Stimulated activated CD8-positive, alpha-beta memory T cell treated with anti-CD3 and anti-CD28 coated beads, Interleukin-12 subunit alpha, Interleukin-12 subunit beta, amount 100 ng/mL, for 4 hours (primary cell): ENCODE data around the gene NR2C2.

Experiments used
- DNase-seq: peaks from one replicate; pipeline ENCODE4 v3.0.0-alpha.2; 2020; ENCODE audit warnings: low read depth

The NR2C2 gene

DNA sequence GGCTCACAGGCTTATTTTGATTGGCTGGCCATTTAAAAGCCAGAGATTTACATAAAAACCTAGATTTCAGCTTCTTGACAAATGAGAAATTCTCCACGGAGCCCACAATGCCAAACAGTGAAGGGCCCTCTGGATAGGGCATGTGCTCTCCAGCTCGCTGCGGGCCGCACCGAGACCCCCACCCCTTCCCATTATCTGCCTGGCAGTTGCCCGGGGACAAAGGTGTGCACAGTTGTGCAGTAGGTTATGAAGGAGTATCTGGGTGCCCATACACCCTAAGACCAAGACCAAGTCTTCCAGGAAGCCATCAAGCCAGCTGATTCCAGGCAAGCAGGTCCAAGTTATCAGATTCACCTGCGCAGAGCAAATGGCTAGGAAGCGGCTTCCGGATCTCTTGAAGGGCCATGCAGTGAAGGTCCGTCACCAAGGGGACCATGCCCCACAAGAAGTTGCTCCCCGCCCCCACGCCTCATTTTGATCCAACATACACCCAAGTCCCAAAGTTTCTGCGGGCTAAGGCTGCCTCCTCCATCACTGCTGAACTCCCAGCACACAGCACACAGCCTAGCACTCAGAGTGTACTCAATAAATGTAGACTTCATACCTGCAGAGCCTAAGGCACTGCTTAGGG is 116.4 kb downstream of the NR2C2 start:
- DNase-seq = no peak

DNA sequence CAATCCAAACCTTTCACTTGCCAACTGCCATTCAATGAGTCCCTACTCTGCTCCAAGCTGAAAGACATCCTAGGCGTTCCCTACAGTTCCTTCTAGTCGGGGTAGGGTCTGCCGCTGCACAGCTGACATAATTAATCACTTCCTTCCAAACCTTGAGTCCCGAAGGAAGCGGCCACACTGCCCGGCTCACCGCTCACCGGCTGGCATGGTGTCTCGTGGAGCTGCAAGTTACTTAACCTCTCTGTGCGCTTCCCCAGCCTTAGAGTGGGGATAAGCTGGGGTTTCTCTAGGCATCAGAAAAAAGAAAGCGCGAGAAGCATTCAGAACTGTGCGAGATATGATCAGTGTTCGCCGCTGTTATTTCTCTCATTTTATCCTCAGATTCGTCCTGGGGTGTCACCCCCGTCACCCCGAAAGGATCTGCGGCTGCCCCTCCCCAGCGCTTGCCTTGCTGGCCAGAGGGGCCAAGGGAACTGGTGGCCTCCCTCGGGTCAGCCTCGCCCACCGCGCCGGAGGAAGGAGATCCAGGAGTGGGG is 117.0 kb downstream of the NR2C2 start:
- DNase-seq = no peak

DNA sequence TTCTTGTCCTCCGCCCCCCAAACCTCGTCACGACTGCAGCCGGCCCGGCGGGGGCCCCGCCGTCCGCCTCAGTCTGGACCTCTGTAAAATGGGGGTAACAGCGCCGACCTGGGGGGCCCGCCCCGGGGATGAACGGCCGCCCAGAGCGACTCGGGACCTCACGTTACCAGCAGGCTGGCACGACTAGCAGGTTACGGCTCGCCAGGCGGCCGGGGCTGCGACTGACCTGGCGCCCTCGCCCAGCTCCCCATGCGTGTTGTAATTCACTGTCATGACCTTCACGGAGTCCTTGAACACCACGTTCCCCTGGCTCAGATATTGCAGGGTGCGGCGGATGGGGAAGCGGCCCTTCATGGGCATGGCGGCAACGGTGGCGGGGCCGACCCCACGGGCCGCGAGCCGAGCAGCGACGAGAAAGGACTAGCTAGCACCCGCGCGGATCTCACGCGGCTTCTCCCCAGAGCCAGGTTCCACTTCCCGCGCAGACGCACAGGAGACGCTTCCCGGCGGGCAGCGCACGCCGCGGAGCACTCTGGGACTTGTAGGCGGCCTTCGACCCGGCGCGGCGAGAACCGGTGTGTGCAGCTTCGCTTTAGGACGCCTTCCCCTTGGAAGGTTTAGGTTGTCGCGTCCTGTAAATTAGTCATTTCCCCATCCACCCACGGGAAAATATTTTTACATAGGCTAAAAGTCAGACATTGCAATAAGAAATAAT is 117.6 kb downstream of the NR2C2 start, which contains the start of gene MRPS25:
MRPS25 (minus strand) TSS at position 481 of the 715 bp plus-strand sequence; CDS start at position 360, 121 bp downstream.
- DNase-seq = peak; percentile 83

GRCh38 chr3:15065550-15066007 is 118.2 kb downstream of the NR2C2 start:
- no peak for DNase-seq

DNA sequence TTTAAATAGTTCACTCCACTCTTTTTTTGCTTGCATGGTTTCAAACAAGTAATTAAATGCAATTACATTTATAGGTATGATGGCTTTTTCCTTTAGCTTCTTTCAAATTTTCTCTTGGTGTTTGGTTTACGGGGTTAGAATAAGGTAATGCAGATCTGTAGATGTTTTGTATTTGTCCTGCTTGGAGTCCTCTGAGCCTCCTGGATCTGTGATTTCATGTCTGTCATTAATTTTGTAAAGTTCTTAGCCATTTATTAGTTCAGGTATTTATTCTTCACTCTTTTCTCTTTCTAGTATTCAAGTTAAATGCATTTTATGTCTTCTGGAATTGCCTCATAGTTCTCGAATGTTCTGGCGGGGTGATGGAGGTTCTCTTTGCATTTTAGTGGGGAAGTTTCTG is 119.1 kb downstream of the NR2C2 start:
- no peak for DNase-seq

- no peak for DNase-seq
These were observed 122.1 kb downstream of the NR2C2 start for GRCh38 chr3:15069441-15069840.

GRCh38 chr3:15071699-15072098 is 124.3 kb downstream of the NR2C2 start:
- DNase-seq = no peak

DNA sequence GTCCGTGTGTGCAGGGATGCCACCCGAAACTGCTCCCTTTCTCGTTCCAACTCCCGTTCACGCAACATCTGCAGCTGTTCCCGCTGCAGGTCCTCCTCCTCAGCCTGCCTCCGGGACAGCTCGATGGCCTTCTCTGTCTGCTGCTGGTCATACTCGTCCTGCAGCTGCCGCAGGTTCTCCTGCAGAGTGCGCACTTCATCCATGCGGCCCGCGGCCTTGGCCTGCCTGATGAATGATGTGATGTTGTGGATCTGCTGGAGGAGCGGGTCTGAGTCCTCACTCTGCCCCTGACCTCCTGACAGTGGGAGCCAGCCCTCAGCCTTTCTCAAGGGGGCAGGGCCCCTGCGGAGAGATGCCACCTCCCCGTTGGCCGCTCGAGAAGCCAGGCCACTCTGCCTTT is 127.1 kb downstream of the NR2C2 start:
- DNase-seq = no peak

GRCh38 chr3:15079091-15079490 is 131.7 kb downstream of the NR2C2 start:
- no peak for DNase-seq

DNA sequence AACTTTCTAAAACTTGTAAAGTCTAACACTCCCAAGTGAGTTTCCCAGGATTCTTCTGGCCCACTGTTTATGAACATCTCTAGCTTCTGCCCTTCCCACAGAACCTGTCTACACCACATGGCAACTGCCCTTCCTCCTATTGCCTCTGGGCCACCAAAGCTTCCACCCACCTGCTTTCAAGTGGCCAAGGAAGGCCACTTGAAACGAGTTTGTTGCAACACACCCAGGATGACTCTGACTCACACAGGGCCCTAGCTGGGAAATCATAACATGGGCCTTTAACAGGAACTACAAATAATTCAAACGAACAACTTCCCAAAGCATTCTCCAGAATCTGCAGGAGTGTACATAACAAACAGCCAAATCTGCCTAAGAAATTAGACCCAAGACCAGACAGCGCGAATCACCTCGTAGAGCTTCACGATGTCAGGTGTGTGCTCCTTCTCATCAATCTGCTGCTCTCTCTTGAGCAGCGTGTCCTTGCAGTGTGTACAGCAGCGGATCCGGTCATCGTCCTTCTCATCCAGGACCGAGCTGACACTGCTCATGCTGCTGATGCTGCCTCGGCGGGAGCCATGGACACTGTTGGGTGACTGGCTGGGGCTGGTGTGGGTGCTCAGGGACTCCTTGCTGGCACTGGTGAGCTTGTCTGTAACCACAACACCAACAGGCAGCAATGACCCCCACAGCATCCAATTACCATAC is 134.7 kb downstream of the NR2C2 start:
- DNase-seq = no peak

DNA sequence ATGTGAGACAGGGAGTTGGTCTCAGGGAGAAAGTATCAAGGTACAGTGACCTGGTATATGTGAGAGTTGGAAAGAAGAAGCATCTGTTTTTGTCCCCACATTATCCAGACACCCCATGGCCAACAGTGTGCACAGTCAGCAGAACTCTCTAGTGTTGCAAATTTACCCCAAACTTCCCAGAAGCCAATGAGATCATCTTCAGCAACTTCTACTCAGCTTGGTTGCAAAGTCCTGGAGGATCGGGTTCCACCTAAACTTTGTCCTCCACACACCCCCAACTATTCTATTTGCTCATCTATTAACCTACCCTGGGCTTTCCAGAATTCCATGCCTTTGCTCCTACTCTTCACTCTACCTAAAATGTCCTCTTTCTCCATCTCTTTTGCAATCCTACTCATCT is 135.9 kb downstream of the NR2C2 start:
- no peak for DNase-seq

DNA sequence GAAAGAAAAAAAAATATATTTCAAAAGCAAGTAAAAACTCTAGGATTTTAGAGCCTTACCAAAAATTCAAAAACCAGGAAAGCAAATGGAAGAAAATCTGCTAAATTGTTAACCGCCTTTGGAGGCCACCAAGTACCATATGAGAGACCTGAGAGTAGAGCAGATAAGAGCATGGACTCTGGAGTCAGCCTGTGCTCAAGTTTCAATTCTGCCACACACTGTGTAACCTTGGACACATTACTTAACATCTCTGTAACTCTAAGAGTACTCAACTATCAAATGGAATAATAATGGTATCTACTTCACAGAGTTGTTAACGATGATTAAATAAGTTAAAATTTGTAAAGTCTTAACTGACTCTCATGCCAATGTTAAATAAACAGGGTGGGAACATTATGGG is 138.9 kb downstream of the NR2C2 start:
- DNase-seq = no peak

DNA sequence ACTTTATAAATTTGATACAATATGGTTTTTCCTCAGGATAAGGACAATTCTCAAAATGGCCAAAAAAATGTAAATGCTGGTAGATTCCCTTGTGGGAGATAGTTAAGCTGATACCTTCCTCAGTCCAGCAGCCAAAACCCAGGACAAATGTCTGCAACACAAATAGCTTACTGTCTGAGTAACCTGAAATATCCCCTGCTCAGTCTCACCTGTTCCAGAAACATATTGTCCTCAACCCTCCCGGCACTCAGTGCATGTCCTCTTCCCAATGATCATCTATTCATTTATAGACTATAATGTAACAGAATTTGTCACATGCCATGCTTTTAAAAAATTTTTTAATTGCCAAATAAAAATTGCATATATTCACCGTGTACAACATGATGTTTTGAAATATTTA is 139.3 kb downstream of the NR2C2 start:
- DNase-seq = no peak

GRCh38 chr3:15089201-15089600 is 141.8 kb downstream of the NR2C2 start:
- DNase-seq = no peak

- DNase-seq = no peak
These were observed 144.2 kb downstream of the NR2C2 start for GRCh38 chr3:15091575-15091974.

GRCh38 chr3:15092686-15093085 is 145.3 kb downstream of the NR2C2 start:
- no peak for DNase-seq

DNA sequence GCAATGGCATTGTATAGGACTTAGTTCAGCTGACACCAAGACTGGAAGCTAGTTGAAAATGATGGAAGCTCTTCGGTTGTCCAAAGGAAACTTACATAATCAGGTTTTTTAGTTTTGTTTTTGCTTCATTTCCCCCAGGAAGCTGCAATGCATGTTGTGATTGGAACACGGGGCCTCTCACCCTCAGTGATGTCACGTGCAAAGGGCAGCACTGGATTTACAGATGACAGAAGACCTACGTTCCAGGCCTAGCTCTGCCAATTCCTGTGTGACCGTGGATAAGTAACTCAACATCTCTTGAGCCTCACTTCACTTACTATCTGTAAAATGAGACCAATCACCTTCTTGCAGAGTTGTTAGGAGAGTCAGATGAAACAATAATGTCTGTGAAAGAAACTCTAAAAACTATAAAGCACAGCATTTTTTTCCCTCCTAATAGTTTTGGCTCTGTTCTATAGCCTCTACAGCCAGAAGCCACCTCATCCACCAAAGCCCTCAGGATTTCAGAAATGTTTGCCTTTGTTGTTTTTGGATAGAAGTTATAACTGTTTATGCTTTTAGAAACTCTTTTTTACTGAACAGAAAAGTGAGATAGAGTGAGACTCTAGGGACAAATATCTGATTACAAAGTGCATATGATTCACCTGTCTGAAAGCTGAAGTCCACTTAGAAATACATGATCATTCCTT is 146.9 kb downstream of the NR2C2 start:
- no peak for DNase-seq

- no peak for DNase-seq
These were observed 148.7 kb downstream of the NR2C2 start for GRCh38 chr3:15096046-15096445.

- peak; percentile 17 for DNase-seq
These were observed 150.5 kb downstream of the NR2C2 start for GRCh38 chr3:15097891-15098290.
